ENCODE results near the gene ULK3. TPM values are rescaled to one million over a fixed set of nuclear protein-coding genes. Genes with fewer than 3 reads are reported as not detected.

The ULK3 gene
- polyA plus RNA-seq, 2 of the 4 experiments (the other 2 are of a cell fraction): 28.1 to 48.9 TPM

GRCh38 chr15:74827614-74828013 is 15.3 kb downstream of the ULK3 start:
- Histone ChIP-seq H3K27ac (no peak overlapping the region), H3K9me3 (no peaks in the 10 kb centered on the region), H3K4me2 (no peak overlapping the region), H3K4me3 (no peak overlapping the region), H3K4me1 (peaks cover 7% of the 10 kb centered on the region; the same call in 1 of the 3 replicates)
- ChIA-PET POLR2A (no interaction called here), CTCF (interaction anchor here (0.6 to 66.7 kb wide), 4 partner anchors 9 to 195 kb away, joined by 3 to 1908 read pairs (median 10); partner anchors contain the start of genes CSK and LMAN1L)
- DNase-seq (ENCODE audit: low read depth in 1 of 2, low spot score in 1 of 2) (no peak), ATAC-seq (peak in 1 of 2 experiments; percentile 14; a peak in 1 of 6 replicates), FAIRE-seq (no peak)
- TF ChIP-seq ZFP36 (IDR thresholded peaks at IDR 0.05; ENCODE audit: borderline replicate concordance, partially characterized antibody) (no peak), KDM5A (IDR thresholded peaks at IDR 0.05) (no peak), BHLHE40 (IDR thresholded peaks at IDR 0.05; ENCODE audit: low read depth, low read length) (no peak), KDM1A (IDR thresholded peaks at IDR 0.05; ENCODE audit: low read depth) (no peak)
- WGBS (ENCODE audit: missing lambda C conversion rate): 21% methylated on average over 5 of the region's 5 CpGs

DNA sequence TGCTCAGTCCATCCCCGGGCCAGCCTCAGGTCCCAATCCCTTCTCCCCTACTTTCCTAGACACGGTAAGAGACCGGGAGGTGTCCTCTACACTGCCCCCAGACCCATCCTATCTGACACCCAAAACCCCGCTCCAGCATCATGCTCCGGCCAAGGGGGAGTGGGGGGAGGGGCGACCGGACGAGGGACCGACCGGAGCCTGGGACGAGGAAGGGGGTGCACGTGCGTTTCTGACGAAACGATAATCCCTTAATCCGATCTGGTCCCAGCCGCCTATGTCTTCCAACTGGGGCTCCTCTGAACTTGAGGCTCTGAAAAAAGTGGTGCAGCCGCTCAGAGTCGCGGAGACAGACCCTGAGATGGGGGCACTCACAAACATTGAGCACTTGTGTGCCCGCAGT is 16.0 kb downstream of the ULK3 start:
- Histone ChIP-seq H3K4me3 (no peak overlapping the region), H3K4me1 (peaks cover 7% of the 10 kb centered on the region; the same call in 1 of the 3 replicates), H3K4me2 (peak overlapping the region; percentile 43; the same call in 2 of the 3 replicates), H3K27ac (no peak overlapping the region), H3K9me3 (no peaks in the 10 kb centered on the region)
- FAIRE-seq (no peak), DNase-seq (ENCODE audit: low read depth in 1 of 2, low spot score in 1 of 2) (no peak), ATAC-seq (no peak)
- ChIA-PET CTCF (interaction anchor here (0.5 to 66.7 kb wide), 5 partner anchors 10 to 447 kb away, joined by 3 to 1908 read pairs (median 3); partner anchors contain the start of genes CSK and LMAN1L), POLR2A (no interaction called here)
- WGBS (ENCODE audit: missing lambda C conversion rate): 21% methylated on average over 11 of the region's 21 CpGs
- no peak for TF ChIP-seq ESRRA (IDR thresholded peaks at IDR 0.05; ENCODE audit: borderline replicate concordance, low read length)
- no peak for TF ChIP-seq KDM1A (IDR thresholded peaks at IDR 0.05; ENCODE audit: low read depth)
- TF ChIP-seq FOSL2 (IDR thresholded peaks at IDR 0.05): no peak
- no peak for TF ChIP-seq FOSL2 (CRISPR knock-in tag; IDR thresholded peaks at IDR 0.05)
- no peak for TF ChIP-seq JUNB (IDR thresholded peaks at IDR 0.05)
- TF ChIP-seq ZFP36 (IDR thresholded peaks at IDR 0.05; ENCODE audit: borderline replicate concordance, partially characterized antibody): no peak
- no peak for TF ChIP-seq RNF2 (IDR thresholded peaks at IDR 0.05; ENCODE audit: borderline replicate concordance, low read depth)
- TF ChIP-seq HOXB5 (CRISPR knock-in tag; IDR thresholded peaks at IDR 0.05): no peak
- no peak for TF ChIP-seq HOXB13 (CRISPR knock-in tag; IDR thresholded peaks at IDR 0.05; ENCODE audit: low read depth)
- no peak for TF ChIP-seq MAX (IDR thresholded peaks at IDR 0.05)
- TF ChIP-seq POLR2AphosphoS2 (conservative IDR thresholded peaks at IDR 0.05; ENCODE audit: low read length): no peak
- TF ChIP-seq, protein P1, sequence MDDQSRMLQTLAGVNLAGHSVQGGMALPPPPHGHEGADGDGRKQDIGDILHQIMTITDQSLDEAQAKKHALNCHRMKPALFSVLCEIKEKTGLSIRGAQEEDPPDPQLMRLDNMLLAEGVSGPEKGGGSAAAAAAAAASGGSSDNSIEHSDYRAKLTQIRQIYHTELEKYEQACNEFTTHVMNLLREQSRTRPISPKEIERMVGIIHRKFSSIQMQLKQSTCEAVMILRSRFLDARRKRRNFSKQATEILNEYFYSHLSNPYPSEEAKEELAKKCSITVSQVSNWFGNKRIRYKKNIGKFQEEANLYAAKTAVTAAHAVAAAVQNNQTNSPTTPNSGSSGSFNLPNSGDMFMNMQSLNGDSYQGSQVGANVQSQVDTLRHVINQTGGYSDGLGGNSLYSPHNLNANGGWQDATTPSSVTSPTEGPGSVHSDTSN (IDR thresholded peaks at IDR 0.05): no peak
- no peak for TF ChIP-seq BHLHE40 (IDR thresholded peaks at IDR 0.05; ENCODE audit: low read depth, low read length)
- TF ChIP-seq, protein P2, sequence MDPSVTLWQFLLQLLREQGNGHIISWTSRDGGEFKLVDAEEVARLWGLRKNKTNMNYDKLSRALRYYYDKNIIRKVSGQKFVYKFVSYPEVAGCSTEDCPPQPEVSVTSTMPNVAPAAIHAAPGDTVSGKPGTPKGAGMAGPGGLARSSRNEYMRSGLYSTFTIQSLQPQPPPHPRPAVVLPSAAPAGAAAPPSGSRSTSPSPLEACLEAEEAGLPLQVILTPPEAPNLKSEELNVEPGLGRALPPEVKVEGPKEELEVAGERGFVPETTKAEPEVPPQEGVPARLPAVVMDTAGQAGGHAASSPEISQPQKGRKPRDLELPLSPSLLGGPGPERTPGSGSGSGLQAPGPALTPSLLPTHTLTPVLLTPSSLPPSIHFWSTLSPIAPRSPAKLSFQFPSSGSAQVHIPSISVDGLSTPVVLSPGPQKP (IDR thresholded peaks at IDR 0.05; ENCODE audit: low read depth, low read length): no peak
- TF ChIP-seq, protein P3, sequence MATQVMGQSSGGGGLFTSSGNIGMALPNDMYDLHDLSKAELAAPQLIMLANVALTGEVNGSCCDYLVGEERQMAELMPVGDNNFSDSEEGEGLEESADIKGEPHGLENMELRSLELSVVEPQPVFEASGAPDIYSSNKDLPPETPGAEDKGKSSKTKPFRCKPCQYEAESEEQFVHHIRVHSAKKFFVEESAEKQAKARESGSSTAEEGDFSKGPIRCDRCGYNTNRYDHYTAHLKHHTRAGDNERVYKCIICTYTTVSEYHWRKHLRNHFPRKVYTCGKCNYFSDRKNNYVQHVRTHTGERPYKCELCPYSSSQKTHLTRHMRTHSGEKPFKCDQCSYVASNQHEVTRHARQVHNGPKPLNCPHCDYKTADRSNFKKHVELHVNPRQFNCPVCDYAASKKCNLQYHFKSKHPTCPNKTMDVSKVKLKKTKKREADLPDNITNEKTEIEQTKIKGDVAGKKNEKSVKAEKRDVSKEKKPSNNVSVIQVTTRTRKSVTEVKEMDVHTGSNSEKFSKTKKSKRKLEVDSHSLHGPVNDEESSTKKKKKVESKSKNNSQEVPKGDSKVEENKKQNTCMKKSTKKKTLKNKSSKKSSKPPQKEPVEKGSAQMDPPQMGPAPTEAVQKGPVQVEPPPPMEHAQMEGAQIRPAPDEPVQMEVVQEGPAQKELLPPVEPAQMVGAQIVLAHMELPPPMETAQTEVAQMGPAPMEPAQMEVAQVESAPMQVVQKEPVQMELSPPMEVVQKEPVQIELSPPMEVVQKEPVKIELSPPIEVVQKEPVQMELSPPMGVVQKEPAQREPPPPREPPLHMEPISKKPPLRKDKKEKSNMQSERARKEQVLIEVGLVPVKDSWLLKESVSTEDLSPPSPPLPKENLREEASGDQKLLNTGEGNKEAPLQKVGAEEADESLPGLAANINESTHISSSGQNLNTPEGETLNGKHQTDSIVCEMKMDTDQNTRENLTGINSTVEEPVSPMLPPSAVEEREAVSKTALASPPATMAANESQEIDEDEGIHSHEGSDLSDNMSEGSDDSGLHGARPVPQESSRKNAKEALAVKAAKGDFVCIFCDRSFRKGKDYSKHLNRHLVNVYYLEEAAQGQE (IDR thresholded peaks at IDR 0.05): no peak; the same call in 1 of the 2 replicates
- no peak for TF ChIP-seq CBX8 (IDR thresholded peaks at IDR 0.05)
- TF ChIP-seq CTCF (IDR thresholded peaks at IDR 0.05): no peak
- TF ChIP-seq HDAC2 (IDR thresholded peaks at IDR 0.05): no peak
- no peak for TF ChIP-seq RCOR1 (IDR thresholded peaks at IDR 0.05; ENCODE audit: low read depth, low read length)
